Stimulated activated CD4-positive, alpha-beta T cell treated with anti-CD3 and anti-CD28 coated beads, Interleukin-1b, Interleukin-23, amount 100 ng/mL, for 1 hour (primary cell): ENCODE data around the gene OR1J2.

ENCODE experiments used
- DNase-seq, 2 donors: peaks; one replicate each; pipeline ENCODE4 v3.0.0-alpha.2; 2020; ENCODE audit warnings: low read depth in 2 of 2

Gene OR1J2

DNA sequence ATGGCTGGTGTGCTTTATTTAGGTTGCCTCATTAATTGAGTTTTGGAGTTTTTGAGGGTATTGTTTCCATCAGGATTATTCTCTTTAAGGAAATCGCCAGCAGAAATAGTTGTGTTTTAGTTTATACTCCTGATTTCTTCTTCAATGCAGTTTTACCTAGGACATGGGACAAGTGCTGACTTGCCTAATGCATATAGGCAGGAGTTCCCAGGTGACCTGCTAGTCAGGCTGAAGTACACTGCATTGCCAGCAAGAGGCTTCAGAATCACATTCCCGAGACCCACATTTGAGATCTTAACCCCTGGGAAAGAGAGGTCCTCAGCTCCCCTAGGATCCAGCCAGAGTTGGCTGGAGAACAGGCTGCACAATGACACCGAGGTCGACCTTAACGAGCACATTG is 40.8 kb downstream of the OR1J2 start:
- no peak for DNase-seq

DNA sequence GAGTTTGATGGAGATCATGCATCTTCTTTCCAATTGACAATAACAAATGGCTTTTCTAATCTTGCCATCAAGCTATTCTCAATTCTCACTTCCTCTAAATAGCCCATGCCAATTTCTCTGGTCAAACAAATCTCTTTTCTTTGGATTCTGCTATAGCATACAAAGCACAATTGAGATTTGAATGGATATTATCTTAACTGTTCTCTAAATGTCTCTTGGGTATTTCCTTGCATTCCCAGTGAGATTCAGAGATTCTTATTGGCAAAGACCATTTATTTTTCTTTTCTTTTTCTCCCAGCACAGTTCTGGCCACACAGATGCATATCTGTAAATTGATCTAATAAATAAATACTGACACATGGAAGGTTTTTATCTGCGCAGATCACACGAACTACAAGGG is 42.2 kb downstream of the OR1J2 start, which contains the start of gene OR1N2:
Gene OR1N2 (plus strand): TSS at position 301 of the 400 bp plus-strand sequence. CDS start 100 bp downstream, outside the sequence.
- DNase-seq: no peak
